T-helper 17 cell (primary cell): ENCODE measurements around the gene RIPK4. TPM values are rescaled to one million over a fixed set of nuclear protein-coding genes. Genes with fewer than 3 reads are reported as not detected.

Experiments used
- ATAC-seq: fragments of 150-1000 bp; cut with Tn5 transposase; 2 replicates; pipeline ENCODE4 v1.10.0; 2021; ENCODE audit warnings: mild to moderate bottlenecking, moderate library complexity
- DNase-seq, 3 donors: peaks; one replicate each; pipeline versions ENCODE4 v3.0.0 to v3.0.0-alpha.2; 2020 to 2021
- H3K9me3 ChIP-seq: one replicate; pipeline ENCODE4 v1.7.0; 2013; ENCODE audit warnings: low read length, mild to moderate bottlenecking; ENCODE audit not compliant: control insufficient read depth, poor library complexity, severe bottlenecking
- H3K27ac Mint-ChIP-seq: one replicate; pipeline ENCODE4 v1.8.0; 2022; ENCODE audit warnings: mild to moderate bottlenecking, moderate library complexity, mixed read lengths
- H3K27me3 Mint-ChIP-seq: one replicate; pipeline ENCODE4 v1.8.0; 2022; ENCODE audit warnings: mixed read lengths
- H3K36me3 Mint-ChIP-seq: one replicate; pipeline ENCODE4 v1.8.0; 2022; ENCODE audit warnings: low read depth, mixed read lengths
- H3K4me1 Mint-ChIP-seq: one replicate; pipeline ENCODE4 v1.8.0; 2022; ENCODE audit warnings: mild to moderate bottlenecking, mixed read lengths
- H3K4me3 Mint-ChIP-seq: one replicate; pipeline ENCODE4 v1.8.0; 2022; ENCODE audit warnings: mild to moderate bottlenecking, moderate library complexity, mixed read lengths
- total RNA-seq, 4 donors: library from RNA in 2 of 4; stranded (reverse) in 2 of 4; gene quantifications; one replicate each; pipeline ENCODE4 v1.2.3 and lab custom pipeline; 2022 to 2026

Gene RIPK4
- total RNA-seq, 2 donors from 2014 or later, result 0.37 to 0.50 TPM

- H3K4me3 Mint-ChIP-seq, result no peak overlapping the region
- H3K9me3 ChIP-seq, result peaks cover 2% of the 10 kb centered on the region
- no peak for ATAC-seq
- peaks cover 6% of the 10 kb centered on the region for H3K36me3 Mint-ChIP-seq
- no peak overlapping the region for H3K27ac Mint-ChIP-seq
- H3K4me1 Mint-ChIP-seq, result peaks cover 10% of the 10 kb centered on the region
- H3K27me3 Mint-ChIP-seq, result peaks cover 46% of the 10 kb centered on the region
- DNase-seq, result no peak
Measured at GRCh38 chr21:41784456-41785102, 17.7 kb upstream of the RIPK4 start.

DNA sequence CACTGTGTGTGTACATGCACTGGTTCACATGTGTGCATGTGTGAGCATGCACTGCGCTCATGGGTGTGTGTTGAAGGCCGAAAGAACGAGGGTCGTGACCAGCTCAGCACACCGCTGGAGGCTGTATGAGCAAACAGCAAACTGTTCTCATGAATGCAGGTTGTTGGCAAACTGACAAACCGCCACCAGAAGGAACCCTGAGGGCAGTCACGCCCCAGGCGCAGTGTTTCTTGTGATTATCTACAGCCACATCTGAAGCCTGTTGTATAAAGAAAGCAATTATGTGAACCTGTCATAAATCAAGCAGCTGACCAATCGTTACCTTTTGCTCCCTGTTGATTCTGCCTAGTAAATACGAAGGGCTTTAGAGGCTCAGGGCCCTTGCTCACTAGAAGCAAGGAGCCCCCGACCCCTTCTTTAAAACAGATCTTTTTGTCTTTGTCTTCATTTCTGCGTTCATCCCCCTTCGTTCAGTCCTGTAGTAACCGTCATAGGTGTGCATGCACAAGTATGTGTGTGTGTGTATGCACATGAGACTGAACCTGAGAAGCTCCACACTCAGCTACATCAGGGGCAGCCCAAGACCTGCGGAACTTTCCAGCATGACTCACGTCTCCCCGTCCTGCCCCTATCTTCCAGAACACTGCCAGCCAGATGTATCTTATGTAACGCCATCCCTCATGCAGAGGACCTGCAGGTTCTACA lies 16.8 kb upstream of the RIPK4 start:
- peaks cover 13% of the 10 kb centered on the region for H3K4me1 Mint-ChIP-seq
- H3K9me3 ChIP-seq, result peaks cover 2% of the 10 kb centered on the region
- no peak overlapping the region for H3K27ac Mint-ChIP-seq
- H3K36me3 Mint-ChIP-seq, result peaks cover 6% of the 10 kb centered on the region
- DNase-seq (no peak), ATAC-seq (no peak)
- no peak overlapping the region for H3K4me3 Mint-ChIP-seq
- H3K27me3 Mint-ChIP-seq, result peaks cover 48% of the 10 kb centered on the region

DNA sequence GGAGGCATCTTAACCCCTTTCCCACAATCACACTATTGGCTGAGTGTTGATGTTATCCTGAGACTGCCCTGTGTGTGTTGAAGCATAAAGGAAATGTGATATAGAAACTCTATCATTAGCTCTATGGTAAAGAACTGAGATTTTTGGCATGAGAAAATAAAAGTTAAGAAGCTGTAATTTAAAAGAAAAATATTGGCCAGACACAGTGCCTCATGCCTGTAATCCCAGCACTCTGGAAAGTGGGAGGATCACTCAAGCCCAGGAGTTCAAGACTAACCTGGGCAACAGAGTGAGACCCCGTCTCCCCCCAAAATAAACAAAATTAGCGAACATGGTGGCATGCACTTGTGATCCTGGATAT lies 14.2 kb upstream of the RIPK4 start:
- DNase-seq (no peak), ATAC-seq (no peak)
- H3K4me1 Mint-ChIP-seq, result peaks cover 15% of the 10 kb centered on the region
- H3K4me3 Mint-ChIP-seq, result no peak overlapping the region
- peaks cover 9% of the 10 kb centered on the region for H3K36me3 Mint-ChIP-seq
- H3K9me3 ChIP-seq, result peaks cover 2% of the 10 kb centered on the region
- H3K27me3 Mint-ChIP-seq, result peaks cover 58% of the 10 kb centered on the region
- no peak overlapping the region for H3K27ac Mint-ChIP-seq

DNA sequence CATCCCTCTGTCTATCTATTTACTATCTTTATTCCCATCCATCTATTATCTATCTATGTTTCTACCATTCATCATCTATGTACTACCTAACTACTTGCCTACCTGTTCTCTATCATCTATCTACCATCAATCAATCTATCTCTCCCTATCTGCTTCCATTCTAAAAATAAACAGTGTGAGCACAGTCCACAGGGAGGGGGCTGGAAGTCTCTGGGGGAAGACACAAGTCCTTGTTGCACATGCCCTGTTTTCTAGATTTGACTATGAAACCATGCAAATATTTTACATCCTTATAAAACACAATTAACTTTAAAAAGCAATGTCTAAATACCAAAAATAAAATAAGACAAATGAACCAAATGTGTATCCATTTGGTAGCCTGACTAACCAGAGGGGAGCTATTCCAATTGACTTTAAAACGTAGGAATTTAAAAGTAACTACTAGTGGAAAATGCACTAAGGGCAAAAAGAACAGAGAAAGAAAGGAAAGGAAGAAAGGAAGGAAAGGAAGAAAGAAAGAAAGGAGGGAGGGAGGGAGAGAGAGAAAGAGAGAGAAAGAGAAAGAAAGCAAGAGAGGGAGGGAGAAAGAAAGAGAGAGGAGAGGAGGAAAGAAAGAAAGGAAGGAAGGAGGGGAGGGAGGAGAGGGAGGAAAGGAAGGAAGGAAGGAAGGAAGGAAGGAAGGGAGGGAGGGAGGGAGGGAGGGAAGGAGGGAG lies 13.6 kb upstream of the RIPK4 start:
- Mint-ChIP-seq H3K4me3 (no peak overlapping the region), H3K27me3 (peaks cover 63% of the 10 kb centered on the region), H3K4me1 (peaks cover 15% of the 10 kb centered on the region), H3K27ac (no peak overlapping the region), H3K36me3 (peaks cover 11% of the 10 kb centered on the region)
- no peak for ATAC-seq
- no peak for DNase-seq
- peaks cover 2% of the 10 kb centered on the region for H3K9me3 ChIP-seq

DNA sequence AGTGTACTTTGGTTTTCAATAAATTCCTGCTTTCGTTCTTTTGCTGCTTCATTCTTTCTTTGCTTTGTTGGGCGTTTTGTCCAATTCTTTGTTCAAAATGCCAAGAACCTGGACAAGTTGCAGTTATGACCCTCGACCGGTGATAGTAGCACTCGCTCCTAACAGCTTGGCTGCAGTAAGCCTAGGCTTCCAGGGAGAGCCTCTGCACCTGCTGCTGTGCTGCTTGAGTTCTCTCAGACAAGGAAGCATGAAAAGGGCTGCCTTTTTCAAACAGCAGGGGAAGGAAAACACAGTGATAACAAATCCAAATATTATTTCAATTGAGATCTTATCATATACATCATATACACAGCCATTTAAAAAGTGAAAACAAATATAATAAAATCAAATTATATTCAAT lies 12.8 kb upstream of the RIPK4 start:
- no peak overlapping the region for H3K4me3 Mint-ChIP-seq
- ATAC-seq (no peak), DNase-seq (no peak)
- peaks cover 12% of the 10 kb centered on the region for H3K36me3 Mint-ChIP-seq
- H3K27ac Mint-ChIP-seq, result no peak overlapping the region
- peaks cover 15% of the 10 kb centered on the region for H3K4me1 Mint-ChIP-seq
- H3K27me3 Mint-ChIP-seq, result peaks cover 66% of the 10 kb centered on the region
- H3K9me3 ChIP-seq, result peaks cover 2% of the 10 kb centered on the region

DNA sequence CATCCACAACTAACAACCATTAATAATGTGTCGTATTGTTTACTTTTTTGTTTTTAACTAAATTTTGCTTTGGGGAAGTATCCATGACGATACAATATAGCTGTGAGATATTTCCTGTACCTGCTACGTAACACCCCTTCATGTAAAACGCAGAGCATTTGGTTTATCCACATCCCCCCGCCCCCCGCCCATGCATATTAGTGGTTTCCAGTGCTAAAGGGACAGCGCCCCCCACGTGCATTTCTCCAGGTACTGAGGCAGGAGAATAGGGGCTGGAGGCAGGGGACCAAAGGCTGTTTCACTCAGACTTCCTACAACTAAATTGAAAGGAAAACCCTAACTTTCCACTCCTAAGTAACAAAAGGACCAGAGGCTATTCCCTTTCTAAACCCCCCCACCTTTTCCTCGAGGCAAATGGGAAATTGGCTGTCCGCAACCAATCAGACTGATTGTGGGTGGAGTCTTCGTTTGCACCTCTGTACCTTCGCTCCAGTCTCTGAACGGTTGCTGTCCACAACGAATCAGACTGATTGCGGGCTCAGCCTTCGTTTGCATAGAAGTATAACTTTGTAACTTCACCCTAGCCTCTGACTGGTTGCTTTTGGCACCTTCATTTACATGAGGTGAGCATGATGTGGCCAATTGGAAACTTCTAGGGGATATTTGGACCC lies 12.2 kb upstream of the RIPK4 start:
- Mint-ChIP-seq H3K4me1 (peaks cover 13% of the 10 kb centered on the region), H3K4me3 (no peak overlapping the region), H3K27me3 (peaks cover 65% of the 10 kb centered on the region), H3K27ac (no peak overlapping the region), H3K36me3 (peaks cover 10% of the 10 kb centered on the region)
- DNase-seq (no peak), ATAC-seq (no peak)
- peaks cover 2% of the 10 kb centered on the region for H3K9me3 ChIP-seq

DNA sequence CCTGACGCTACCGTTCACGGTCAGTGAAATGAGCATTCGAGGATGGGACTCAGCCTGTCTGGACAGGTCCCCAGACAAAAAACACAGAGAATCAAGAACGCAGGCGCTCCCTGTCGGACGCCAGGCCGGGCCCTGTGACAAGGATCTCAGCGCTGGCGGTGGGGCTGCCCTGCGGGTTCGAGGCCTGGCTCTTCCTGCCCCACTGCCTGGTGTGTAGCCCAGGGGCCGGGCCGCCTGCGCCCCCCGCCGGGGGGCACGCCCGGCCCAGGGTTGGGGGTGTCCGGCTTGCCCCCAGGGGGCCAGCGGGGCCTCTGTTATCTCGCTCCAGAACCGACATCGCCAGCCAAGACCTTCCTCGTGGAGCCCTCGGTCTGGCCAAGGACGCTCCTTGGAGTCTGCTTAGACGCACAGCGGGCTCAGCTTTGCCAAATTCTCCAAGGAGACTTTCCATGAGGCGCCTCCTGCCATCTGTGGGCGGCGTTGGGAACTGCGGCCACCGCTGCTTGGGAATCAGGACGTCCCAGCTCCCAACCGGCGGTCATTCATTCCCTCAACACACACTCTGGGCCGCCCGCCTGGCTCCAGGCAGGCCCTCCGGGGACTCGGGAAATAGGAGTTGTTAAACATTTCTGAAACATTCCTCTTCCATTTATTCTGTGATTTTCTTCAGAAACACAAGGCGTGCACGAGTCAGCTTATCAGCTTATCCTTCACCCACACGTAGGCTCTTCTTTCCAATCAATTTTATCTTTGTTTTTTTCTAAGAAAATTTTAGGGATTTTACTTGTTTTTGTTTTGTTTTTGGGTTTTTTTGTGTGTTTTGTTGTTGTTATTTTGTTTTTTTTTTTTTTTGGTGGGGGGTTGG lies 11.3 kb upstream of the RIPK4 start:
- H3K9me3 ChIP-seq, result peaks cover 2% of the 10 kb centered on the region
- no peak for ATAC-seq
- Mint-ChIP-seq H3K36me3 (peaks cover 7% of the 10 kb centered on the region), H3K27me3 (peaks cover 61% of the 10 kb centered on the region), H3K27ac (no peak overlapping the region), H3K4me1 (peaks cover 7% of the 10 kb centered on the region), H3K4me3 (no peak overlapping the region)
- DNase-seq, result no peak

GRCh38 chr21:41776778-41777177 lies 9.9 kb upstream of the RIPK4 start:
- peaks cover 2% of the 10 kb centered on the region for H3K9me3 ChIP-seq
- no peak for DNase-seq
- H3K4me3 Mint-ChIP-seq, result no peak overlapping the region
- H3K36me3 Mint-ChIP-seq, result peaks cover 7% of the 10 kb centered on the region
- H3K27ac Mint-ChIP-seq, result no peak overlapping the region
- H3K4me1 Mint-ChIP-seq, result peaks cover 7% of the 10 kb centered on the region
- no peak for ATAC-seq
- peaks cover 71% of the 10 kb centered on the region for H3K27me3 Mint-ChIP-seq

DNA sequence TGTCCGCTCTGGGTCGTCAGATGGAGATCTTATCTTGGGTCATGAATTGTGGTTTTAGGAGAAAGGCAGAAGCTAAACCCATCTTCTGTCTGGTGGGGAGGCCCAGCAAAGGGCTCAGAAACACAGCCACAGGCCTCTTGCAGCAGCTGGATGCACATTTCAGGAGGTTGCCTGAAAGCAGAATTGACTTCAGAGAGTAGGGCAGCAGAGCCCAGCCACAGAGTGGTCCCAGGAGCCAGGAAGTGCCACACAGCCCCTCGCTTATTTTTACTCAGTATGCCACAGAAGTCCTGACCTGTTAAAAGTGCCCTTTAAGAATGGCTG lies 8.3 kb upstream of the RIPK4 start:
- Mint-ChIP-seq H3K27ac (no peak overlapping the region), H3K4me1 (peaks cover 7% of the 10 kb centered on the region), H3K27me3 (peaks cover 83% of the 10 kb centered on the region), H3K4me3 (no peak overlapping the region), H3K36me3 (peaks cover 7% of the 10 kb centered on the region)
- ATAC-seq, result no peak
- H3K9me3 ChIP-seq, result peaks cover 2% of the 10 kb centered on the region
- DNase-seq, result no peak

DNA sequence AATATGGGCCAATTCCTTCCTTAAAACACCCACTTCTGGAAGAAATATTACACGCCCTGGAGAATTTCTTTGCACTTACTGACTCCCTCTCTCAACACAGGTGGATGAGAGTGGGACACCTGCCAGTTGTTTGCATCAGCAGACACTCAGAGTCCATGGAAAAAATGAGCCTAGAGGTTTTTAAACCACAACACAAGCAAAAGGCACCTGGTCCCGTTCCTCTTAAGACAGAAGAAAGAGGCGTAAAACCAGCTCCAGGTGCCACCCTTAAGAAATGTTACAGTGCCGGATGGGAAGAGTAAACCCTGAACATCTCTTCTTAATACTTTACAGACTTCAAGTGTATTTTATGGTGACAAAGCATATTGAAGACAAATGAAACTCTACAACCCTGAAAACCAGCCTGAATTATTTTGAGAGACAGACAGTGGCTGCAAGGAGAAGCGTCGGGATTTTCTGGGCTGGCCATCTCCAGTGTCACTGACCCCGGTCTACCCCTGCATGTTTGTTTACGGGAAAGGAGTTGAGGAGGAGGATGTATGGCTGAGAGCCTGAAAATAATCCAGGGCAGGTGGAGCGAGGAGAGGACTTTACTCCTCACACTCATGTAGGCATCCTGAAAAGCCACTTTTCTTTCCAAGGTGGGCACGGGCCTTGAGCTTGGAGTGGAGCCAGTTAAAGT lies 7.8 kb upstream of the RIPK4 start:
- peaks cover 7% of the 10 kb centered on the region for H3K36me3 Mint-ChIP-seq
- H3K4me1 Mint-ChIP-seq, result peaks cover 7% of the 10 kb centered on the region
- H3K4me3 Mint-ChIP-seq, result no peak overlapping the region
- no peak for DNase-seq
- H3K27me3 Mint-ChIP-seq, result peaks cover 83% of the 10 kb centered on the region
- ATAC-seq, result no peak
- H3K9me3 ChIP-seq, result peaks cover under 1% of the 10 kb centered on the region
- no peak overlapping the region for H3K27ac Mint-ChIP-seq

DNA sequence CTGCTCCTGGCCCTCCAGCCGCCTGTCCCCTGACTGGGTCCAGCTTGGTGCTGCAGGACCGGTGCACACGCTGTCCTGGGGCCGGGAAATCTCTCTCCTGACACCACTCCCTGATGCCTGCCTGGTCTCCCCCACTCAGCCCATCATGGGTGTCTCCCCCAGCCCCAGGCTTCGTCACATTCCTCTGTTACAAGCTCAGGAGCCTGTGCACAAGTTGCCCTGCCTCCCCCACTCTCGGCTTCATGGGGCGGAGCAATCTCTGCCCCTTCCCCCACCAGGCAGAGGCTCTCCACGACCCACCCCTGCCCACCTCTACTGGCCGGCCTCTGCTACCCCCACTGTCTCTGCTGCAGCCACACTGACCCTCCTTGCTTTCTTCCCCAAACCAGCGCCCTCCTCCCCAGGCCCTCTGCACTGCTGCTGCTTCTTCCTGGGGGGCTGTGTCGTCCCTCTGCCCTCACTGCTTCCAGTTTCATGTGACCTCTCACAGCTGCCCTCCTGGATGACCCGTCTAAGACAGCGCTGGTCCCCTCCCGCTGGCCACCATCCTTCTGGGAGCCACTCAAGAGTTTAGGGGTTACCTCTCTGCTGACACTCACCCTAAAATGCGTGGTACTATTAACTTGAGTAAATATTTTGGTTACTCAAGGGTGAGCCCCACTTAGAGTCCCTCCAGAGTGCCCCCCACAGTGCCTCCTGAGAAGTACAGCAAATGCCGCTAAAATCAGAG lies 5.7 kb upstream of the RIPK4 start:
- peaks cover 17% of the 10 kb centered on the region for H3K4me1 Mint-ChIP-seq
- H3K27me3 Mint-ChIP-seq, result peaks cover 85% of the 10 kb centered on the region
- ATAC-seq (no peak), DNase-seq (no peak)
- no peak overlapping the region for H3K4me3 Mint-ChIP-seq
- H3K36me3 Mint-ChIP-seq, result peaks cover 6% of the 10 kb centered on the region
- no peak overlapping the region for H3K27ac Mint-ChIP-seq
- H3K9me3 ChIP-seq, result no peaks in the 10 kb centered on the region

DNA sequence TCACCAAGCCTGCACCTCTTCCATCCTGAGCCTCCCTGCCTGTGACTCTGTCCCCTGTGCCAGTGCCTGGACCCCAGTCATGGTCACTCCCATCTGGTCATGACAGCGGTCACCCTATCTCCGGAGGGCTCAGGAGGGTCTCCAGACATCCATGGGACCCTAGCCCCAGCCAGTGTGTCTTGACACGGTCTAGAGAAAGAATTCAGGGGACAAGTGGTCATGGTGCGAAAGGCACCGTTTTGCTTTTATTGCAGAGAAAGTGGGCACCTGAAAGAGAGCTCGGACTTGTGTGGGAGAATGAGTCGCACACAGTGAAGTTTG lies 4.7 kb upstream of the RIPK4 start:
- peaks cover 4% of the 10 kb centered on the region for H3K36me3 Mint-ChIP-seq
- no peak overlapping the region for H3K4me3 Mint-ChIP-seq
- H3K27me3 Mint-ChIP-seq, result peaks cover 82% of the 10 kb centered on the region
- no peaks in the 10 kb centered on the region for H3K9me3 ChIP-seq
- peaks cover 20% of the 10 kb centered on the region for H3K4me1 Mint-ChIP-seq
- ATAC-seq, result no peak
- DNase-seq, result no peak
- no peak overlapping the region for H3K27ac Mint-ChIP-seq
